MM.1S (cell line): ENCODE data around the gene ALS2.

Experiments used
- DNase-seq: peaks from one replicate; pipeline ENCODE4 v3.0.0-alpha.2; 2015
- H2AFZ ChIP-seq: fragments of 300-600 bp; sonication (generic); 2 replicates; pipeline ENCODE4 v1.6.0; 2016; ENCODE audit warnings: antibody characterized with exemption, low read length
- H3F3A ChIP-seq: fragments of 300-600 bp; sonication (generic); 2 replicates; pipeline ENCODE4 v1.6.1; 2016; ENCODE audit warnings: mild to moderate bottlenecking, antibody characterized with exemption, low read length, moderate library complexity, mixed read lengths; ENCODE audit not compliant: insufficient read depth
- H3K27ac ChIP-seq: fragments of 300-600 bp; sonication (generic); 2 replicates; pipeline ENCODE4 v1.5.1; 2016; ENCODE audit warnings: mild to moderate bottlenecking, low read length
- H3K27me3 ChIP-seq: fragments of 300-600 bp; sonication (generic); replicated peaks from 2 replicates; pipeline ENCODE4 v1.6.0; 2016; ENCODE audit warnings: low read length; ENCODE audit not compliant: insufficient read depth
- H3K36me3 ChIP-seq: fragments of 300-600 bp; sonication (generic); replicated peaks from 2 replicates; pipeline ENCODE4 v1.6.1; 2016; ENCODE audit warnings: mild to moderate bottlenecking, low read length, mixed read lengths; ENCODE audit not compliant: insufficient read depth
- H3K4me1 ChIP-seq: fragments of 300-600 bp; sonication (generic); 2 replicates; pipeline ENCODE4 v1.6.1; 2016; ENCODE audit warnings: low read length, mixed read lengths
- H3K4me2 ChIP-seq: fragments of 300-600 bp; sonication (generic); 2 replicates; pipeline ENCODE4 v1.6.0; 2016; ENCODE audit warnings: low read depth, low read length
- H3K4me3 ChIP-seq: fragments of 300-600 bp; sonication (generic); 2 replicates; pipeline ENCODE4 v1.5.1; 2016; ENCODE audit warnings: low read length, mixed read lengths
- H3K79me2 ChIP-seq: fragments of 300-600 bp; sonication (generic); 2 replicates; pipeline ENCODE4 v1.6.1; 2016; ENCODE audit warnings: mixed run types, low read length, mixed read lengths
- H3K9ac ChIP-seq: fragments of 300-600 bp; sonication (generic); 2 replicates; pipeline ENCODE4 v1.6.1; 2016; ENCODE audit warnings: low read length, mixed read lengths
- H3K9me2 ChIP-seq: fragments of 300-600 bp; sonication (generic); replicated peaks from 2 replicates; pipeline ENCODE4 v1.6.1; 2016; ENCODE audit warnings: mild to moderate bottlenecking, low read length, mixed read lengths; ENCODE audit not compliant: insufficient read depth
- H3K9me3 ChIP-seq: fragments of 300-600 bp; sonication (generic); replicated peaks from 2 replicates; pipeline ENCODE4 v1.6.1; 2016; ENCODE audit warnings: mild to moderate bottlenecking, low read length, mixed read lengths; ENCODE audit not compliant: insufficient read depth
- H4K20me1 ChIP-seq: fragments of 300-600 bp; sonication (generic); 2 replicates; pipeline ENCODE4 v1.6.1; 2016; ENCODE audit warnings: mild to moderate bottlenecking, low read length, moderate library complexity, mixed read lengths; ENCODE audit not compliant: insufficient read depth
- CTCF ChIP-seq: fragments of 300-600 bp; sonication (generic); IDR thresholded peaks from 2 replicates; pipeline ENCODE4 v1.5.1; 2016; ENCODE audit warnings: antibody characterized with exemption, low read length, mixed read lengths
- EZH2 ChIP-seq: fragments of 300-600 bp; sonication (generic); optimal IDR thresholded peaks from 2 replicates; pipeline ENCODE3; 2017; ENCODE audit warnings: low read depth, mild to moderate bottlenecking, antibody characterized with exemption, low read length, mixed read lengths
- EZH2phosphoT487 ChIP-seq: fragments of 300-600 bp; sonication (generic); IDR thresholded peaks from 2 replicates; pipeline ENCODE4 v1.6.1; 2018; ENCODE audit warnings: antibody characterized with exemption, low read length

The ALS2 gene

GRCh38 chr2:201785135-201785534 lies 4.4 kb upstream of the ALS2 start:
- H3K4me3 ChIP-seq, result no peak overlapping the region
- H3K27me3 ChIP-seq, result 0 out of 2 replicates have a peak, but pooled peaks cover 4% of the 10 kb centered on the region
- no peaks in the 10 kb centered on the region for H3K9me3 ChIP-seq
- TF ChIP-seq EZH2phosphoT487 (no peak), EZH2 (no peak), CTCF (no peak)
- H3K4me1 ChIP-seq, result 0 out of 2 replicates have a peak, but pooled peaks cover 4% of the 10 kb centered on the region
- DNase-seq, result no peak
- H2AFZ ChIP-seq, result no peak overlapping the region
- H3K36me3 ChIP-seq, result no peaks in the 10 kb centered on the region
- H4K20me1 ChIP-seq, result no peaks in the 10 kb centered on the region
- peaks cover 4% of the 10 kb centered on the region; the same call in 1 of the 2 replicates for H3F3A ChIP-seq
- H3K4me2 ChIP-seq, result no peak overlapping the region
- H3K27ac ChIP-seq, result no peak overlapping the region
- no peaks in the 10 kb centered on the region for H3K9me2 ChIP-seq
- H3K9ac ChIP-seq, result no peak overlapping the region
- peaks cover 5% of the 10 kb centered on the region for H3K79me2 ChIP-seq

GRCh38 chr2:201784563-201784962 lies 3.8 kb upstream of the ALS2 start:
- no peak for TF ChIP-seq EZH2phosphoT487
- TF ChIP-seq EZH2, result no peak
- no peak for TF ChIP-seq CTCF
- no peak for DNase-seq
- no peak overlapping the region for H3K4me3 ChIP-seq

GRCh38 chr2:201781557-201782051 lies 871 bp upstream of the ALS2 start:
- Histone ChIP-seq H3K4me3 (peak overlapping the region; percentile 79), H3K4me1 (peaks cover 9% of the 10 kb centered on the region; the same call in 1 of the 2 replicates), H3K36me3 (no peaks in the 10 kb centered on the region), H3K9me3 (no peaks in the 10 kb centered on the region), H3K4me2 (peak overlapping the region; percentile 96), H3F3A (peaks cover 4% of the 10 kb centered on the region; the same call in 1 of the 2 replicates), H3K79me2 (peaks cover 38% of the 10 kb centered on the region), H4K20me1 (no peaks in the 10 kb centered on the region), H3K27ac (peak overlapping the region; percentile 41; the same call in 1 of the 2 replicates), H3K9me2 (no peaks in the 10 kb centered on the region), H3K27me3 (0 out of 2 replicates have a peak, but pooled peaks cover 4% of the 10 kb centered on the region), H3K9ac (peak overlapping the region; percentile 57), H2AFZ (peak overlapping the region; percentile 92)
- peak; percentile 21 for DNase-seq
- TF ChIP-seq CTCF, result no peak
- no peak for TF ChIP-seq EZH2
- TF ChIP-seq EZH2phosphoT487, result no peak

More at GRCh38 chr2:201784563-201784962, 3.8 kb upstream of the ALS2 start:
- no peaks in the 10 kb centered on the region for H3K9me2 ChIP-seq
- no peaks in the 10 kb centered on the region for H3K36me3 ChIP-seq
- 0 out of 2 replicates have a peak, but pooled peaks cover 4% of the 10 kb centered on the region for H3K4me1 ChIP-seq
- 0 out of 2 replicates have a peak, but pooled peaks cover 4% of the 10 kb centered on the region for H3K27me3 ChIP-seq
- H2AFZ ChIP-seq, result no peak overlapping the region
- H4K20me1 ChIP-seq, result no peaks in the 10 kb centered on the region
- H3K4me2 ChIP-seq, result no peak overlapping the region
- H3K79me2 ChIP-seq, result peaks cover 11% of the 10 kb centered on the region
- H3K9ac ChIP-seq, result no peak overlapping the region
- H3K27ac ChIP-seq, result no peak overlapping the region
- peaks cover 4% of the 10 kb centered on the region; the same call in 1 of the 2 replicates for H3F3A ChIP-seq
- H3K9me3 ChIP-seq, result no peaks in the 10 kb centered on the region
